ENCODE data around the gene FRAS1.
A peak's percentile ranks its signal among the peaks of the same experiment; 100 is the strongest.
"Not testable (repeated sequence)": the region's sequence is repeated elsewhere in the genome, so short reads cannot be mapped to it uniquely, and the experiment has no call there.

The FRAS1 gene

GRCh38 chr4:78217557-78217956, 160.4 kb downstream of the FRAS1 start:
- no peak for DNase-seq

- no peak for DNase-seq
Observed at GRCh38 chr4:78218260-78218659, 161.1 kb downstream of the FRAS1 start.

GRCh38 chr4:78219825-78220224, 162.7 kb downstream of the FRAS1 start:
- DNase-seq: no peak

GRCh38 chr4:78220283-78220682, 163.2 kb downstream of the FRAS1 start:
- DNase-seq: no peak

- peak; percentile 95 for DNase-seq
Observed at GRCh38 chr4:78222575-78223186, 165.6 kb downstream of the FRAS1 start.

- no peak for DNase-seq
Observed at GRCh38 chr4:78225236-78225635, 168.1 kb downstream of the FRAS1 start.

GRCh38 chr4:78226279-78226678, 169.2 kb downstream of the FRAS1 start:
- DNase-seq: no peak

GRCh38 chr4:78227411-78228057, 170.4 kb downstream of the FRAS1 start:
- DNase-seq: no peak

- no peak for DNase-seq
Observed at GRCh38 chr4:78235800-78236199, 178.7 kb downstream of the FRAS1 start.

- no peak for DNase-seq
Observed at GRCh38 chr4:78237360-78237759, 180.2 kb downstream of the FRAS1 start.

GRCh38 chr4:78242071-78242470, 184.9 kb downstream of the FRAS1 start:
- no peak for DNase-seq

- DNase-seq: no peak
Observed at GRCh38 chr4:78244705-78245485, 187.8 kb downstream of the FRAS1 start.

GRCh38 chr4:78247536-78248285, 190.6 kb downstream of the FRAS1 start:
- no peak for DNase-seq

- DNase-seq: no peak
Observed at GRCh38 chr4:78250500-78250899, 193.4 kb downstream of the FRAS1 start.

GRCh38 chr4:78252773-78253172, 195.7 kb downstream of the FRAS1 start:
- not testable (repeated sequence) for DNase-seq

GRCh38 chr4:78254893-78255292, 197.8 kb downstream of the FRAS1 start:
- DNase-seq: no peak

- no peak for DNase-seq
Observed at GRCh38 chr4:78265006-78265405, 207.9 kb downstream of the FRAS1 start.

- DNase-seq: no peak
Observed at GRCh38 chr4:78267790-78268189, 210.7 kb downstream of the FRAS1 start.

- no peak for DNase-seq
Observed at GRCh38 chr4:78268597-78268996, 211.5 kb downstream of the FRAS1 start.

- DNase-seq: not testable (repeated sequence)
Observed at GRCh38 chr4:78275450-78275849, 218.3 kb downstream of the FRAS1 start.

- no peak for DNase-seq
Observed at GRCh38 chr4:78286281-78286680, 229.2 kb downstream of the FRAS1 start.

GRCh38 chr4:78288327-78288726, 231.2 kb downstream of the FRAS1 start:
- no peak for DNase-seq

GRCh38 chr4:78291277-78291676, 234.2 kb downstream of the FRAS1 start:
- no peak for DNase-seq

Data from NCI-H1092 treated with DMSO at 0.1 percent for 48 hours (cell line).